Spleen (tissue), 11 donors: ENCODE results near the gene PPIAL4G. TPM values are rescaled to one million over a fixed set of nuclear protein-coding genes. Genes with fewer than 3 reads are reported as not detected.
"Not testable (repeated sequence)": the region's sequence is repeated elsewhere in the genome, so short reads cannot be mapped to it uniquely, and the experiment has no call there.

ENCODE experiments used
- DNase-seq: peaks from one replicate; pipeline ENCODE4 v3.0.0-alpha.2; 2020
- H3K27ac ChIP-seq, 8 donors: fragments of 200-600 bp; sonication (generic) in 7 of 8; 1 replicate in 4 of 8; 2 replicates in 4 of 8; pipeline versions ENCODE4 v1.5.0 to v1.8.0; 2016 to 2021; ENCODE audit warnings: inconsistent platforms in 4 of 8, mild to moderate bottlenecking in 4 of 8, moderate library complexity in 1 of 8
- H3K27me3 ChIP-seq, 7 donors: fragments of 200-600 bp; sonication (generic) in 6 of 7; replicated peaks in 1 of 7; 1 replicate in 4 of 7; 2 replicates in 3 of 7; pipeline versions ENCODE4 v1.5.0 to v1.8.0; 2016 to 2021; ENCODE audit warnings: inconsistent platforms in 3 of 7, mild to moderate bottlenecking in 1 of 7
- H3K36me3 ChIP-seq, 6 donors: fragments of 200-600 bp; sonication (generic) in 5 of 6; 1 replicate in 4 of 6; 2 replicates in 2 of 6; pipeline versions ENCODE4 v1.5.0 to v1.8.0; 2016 to 2021; ENCODE audit warnings: inconsistent platforms in 2 of 6
- H3K4me1 ChIP-seq, 6 donors: fragments of 200-600 bp; sonication (generic) in 5 of 6; 1 replicate in 3 of 6; 2 replicates in 3 of 6; pipeline versions ENCODE4 v1.5.0 to v1.8.0; 2016 to 2021; ENCODE audit warnings: inconsistent platforms in 3 of 6
- H3K4me3 ChIP-seq, 8 donors: fragments of 200-600 bp; sonication (generic) in 7 of 8; 1 replicate in 4 of 8; 2 replicates in 4 of 8; pipeline versions ENCODE4 v1.5.0 to v1.8.0; 2016 to 2021; ENCODE audit warnings: inconsistent platforms in 4 of 8, mild to moderate bottlenecking in 4 of 8, moderate library complexity in 2 of 8
- H3K9me3 ChIP-seq, 8 donors: fragments of 200-600 bp; sonication (generic) in 7 of 8; 1 replicate in 4 of 8; 2 replicates in 4 of 8; pipeline versions ENCODE4 v1.5.0 to v1.8.0; 2016 to 2021; ENCODE audit warnings: inconsistent platforms in 4 of 8
- POLR2A ChIP-seq, 3 donors: fragments of 450-650 bp; IDR thresholded peaks; one replicate each; pipeline ENCODE4 v1.5.1; 2017; ENCODE audit warnings: antibody characterized with exemption in 3 of 3, mild to moderate bottlenecking in 1 of 3
- POLR2AphosphoS5 ChIP-seq, 3 donors: sonication (generic); formaldehyde crosslinking; IDR thresholded peaks; one replicate each; pipeline ENCODE4 v1.5.1; 2017; ENCODE audit warnings: antibody characterized with exemption in 3 of 3
- WGBS, 5 donors: extraction: QIAGEN DNeasy Blood & Tissue Kit in 3 of 5; methylation state at CpG; one replicate each; pipeline versions ENCODE4 v1.1.5 to v1.1.7; 2013 to 2018; 5-methylcytosine and 5-hydroxymethylcytosine counted together
- intact Hi-C: fragments of 100-400 bp; cut with DNase I; formaldehyde crosslinking; loops from one replicate; pipeline ENCODE4 v1.15.0; 2023; ENCODE audit warnings: low total_unique reads
- polyA plus RNA-seq, 3 donors: library from polyadenylated mRNA; stranded (reverse); fragments of 200-250 nt; gene quantifications; one replicate each; pipeline ENCODE4 v1.2.1, GENCODE V29; 2013
- total RNA-seq, 7 donors: library from RNA; depleted of rRNA in 3 of 7; stranded (reverse); fragments of >200 nt in 3 of 7; fragmentation: NEBNext Ultra II Directional in 4 of 7; extraction: Animal tissue kit (Norgen Biotek cat#: 25700) in 4 of 7; gene quantifications; one replicate each; pipeline versions ENCODE4 v1.1.0 to v1.2.1, GENCODE V29; 2016 to 2021
- donor health status: healthy with polysubstance abuse.
- donor health status: DM: no; HTN: no; CAD: no; lungs with moderate emphysema.
- donor health status: DM: no; HTN: no; CAD: no.
- donor health status: Bipolar disorder and iron deficiency.
- donor health status: healthy.
- donor health status: DM: no; HTN: no; CAD: no.
- donor health status: DM: yes; HTN: yes; CAD: no.

Gene PPIAL4G
- total and polyA plus RNA-seq, 10 donors = 0.02 to 1.1 (median 0.58) TPM

GRCh38 chr1:148522561-148523204 lies 39.6 kb upstream of the PPIAL4G start:
- H3K4me1 ChIP-seq, H3K9me3 ChIP-seq, intact Hi-C loops, H3K27me3 ChIP-seq, H3K36me3 ChIP-seq: not testable (repeated sequence)
- peak overlapping the region; percentile 20 to 69 (median 36) for H3K4me3 ChIP-seq
- H3K27ac ChIP-seq = peak overlapping the region in 7 of 8 donors; percentile 73 to 88 (median 82)
- peak; percentile 92 for DNase-seq
- 0 to 1% (median 1%) methylated on average over 25 to 30 of the region's 30 CpGs for WGBS, 5 donors
- TF ChIP-seq POLR2A (IDR thresholded peaks at IDR 0.05) (peak; percentile 96 to 100 (median 98)), POLR2AphosphoS5 (IDR thresholded peaks at IDR 0.05) (peak; percentile 78 to 100 (median 87))

DNA sequence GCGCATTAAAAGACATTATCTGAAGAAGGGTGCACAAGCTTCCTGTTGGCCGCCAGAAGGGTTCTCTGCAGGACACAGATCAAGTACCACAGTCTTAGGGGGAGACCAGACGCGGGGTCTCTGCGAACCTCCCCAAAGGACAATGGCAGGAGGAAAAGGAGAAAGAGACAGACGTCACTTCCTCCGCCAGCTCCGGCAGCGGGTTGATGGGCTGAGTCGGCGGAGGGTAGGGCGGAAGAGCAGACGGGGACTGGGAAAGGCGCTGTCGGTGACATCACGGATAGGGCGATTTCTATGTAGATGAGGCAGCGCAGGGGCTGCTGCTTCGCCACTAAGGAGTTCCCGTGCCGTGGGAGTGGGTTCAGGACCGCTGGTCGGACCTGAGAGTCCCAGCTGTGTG lies 39.0 kb upstream of the PPIAL4G start:
- Histone ChIP-seq H3K4me3 (peak overlapping the region in 4 of 8 donors; percentile 15 to 69 (median 42)), H3K27ac (peak overlapping the region in 7 of 8 donors; percentile 51 to 88 (median 78))
- peak in 2 of 3 donors; percentile 80 to 83 for TF ChIP-seq POLR2AphosphoS5 (IDR thresholded peaks at IDR 0.05)
- WGBS, 5 donors = 0 to 3% (median 1%) methylated on average over 16 to 18 of the region's 23 CpGs
- H3K27me3 ChIP-seq, intact Hi-C loops, H3K4me1 ChIP-seq, H3K9me3 ChIP-seq, H3K36me3 ChIP-seq: not testable (repeated sequence)
- DNase-seq = peak; percentile 95

DNA sequence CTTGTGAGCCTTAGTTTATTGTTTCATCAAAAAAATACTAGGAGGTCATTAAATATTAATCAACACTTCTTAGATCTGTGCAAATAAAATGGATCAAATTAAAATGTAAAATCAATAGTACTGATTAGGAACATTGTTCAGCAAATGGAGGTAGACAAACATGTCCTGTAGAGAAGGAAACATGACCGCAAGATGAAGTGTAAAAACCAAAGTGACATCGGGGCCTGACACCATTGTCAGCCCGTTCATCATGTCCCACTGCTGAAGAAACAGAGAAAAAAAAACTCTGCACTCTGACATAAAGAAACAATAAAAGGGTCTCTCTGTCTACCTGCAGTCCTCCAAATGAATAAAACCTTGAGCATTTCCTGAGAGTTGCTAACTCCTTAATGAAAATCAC lies 31.2 kb upstream of the PPIAL4G start:
- H3K9me3 ChIP-seq, H3K27me3 ChIP-seq, intact Hi-C loops, H3K36me3 ChIP-seq, H3K4me1 ChIP-seq, H3K4me3 ChIP-seq, DNase-seq: not testable (repeated sequence)
- peak overlapping the region in 2 of 8 donors; percentile 43 to 46 for H3K27ac ChIP-seq
- no CpG with 5 or more reads among the region's 3 CpGs for WGBS, 5 donors

DNA sequence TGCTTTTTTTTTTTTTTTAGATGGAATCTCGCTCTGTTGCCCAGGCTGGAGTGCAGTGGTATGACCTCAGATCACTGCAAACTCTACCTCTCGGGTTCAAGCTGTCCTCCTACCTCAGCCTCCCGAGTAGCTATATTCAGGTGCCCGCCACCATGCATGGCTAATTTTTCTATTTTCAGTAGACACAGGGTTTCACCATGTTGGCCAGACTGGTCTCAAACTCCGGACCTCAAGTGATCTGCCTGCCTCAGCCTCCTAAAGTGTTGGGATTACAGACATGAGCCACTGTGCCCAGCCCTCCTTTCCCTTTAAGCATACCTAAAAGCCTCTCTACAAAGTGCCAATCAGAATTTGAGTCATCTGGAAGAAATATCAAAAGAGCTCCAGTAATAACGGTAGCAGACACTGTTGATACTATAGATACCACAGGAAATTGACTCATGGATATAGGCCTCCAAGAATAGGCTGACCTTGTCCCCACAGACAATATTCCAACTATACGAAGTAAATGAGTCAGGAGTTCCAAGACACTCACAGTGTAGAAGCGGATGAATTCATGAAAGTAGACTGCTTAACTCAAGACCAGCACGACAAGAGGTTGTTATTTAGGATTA lies 29.6 kb upstream of the PPIAL4G start:
- H3K4me3 ChIP-seq, H3K4me1 ChIP-seq, intact Hi-C loops, H3K27ac ChIP-seq, H3K36me3 ChIP-seq, DNase-seq, H3K27me3 ChIP-seq, H3K9me3 ChIP-seq: not testable (repeated sequence)
- 71 to 84% (median 76%) methylated on average over 6 to 9 of the region's 9 CpGs for WGBS, 5 donors

GRCh38 chr1:148493933-148494332 lies 10.8 kb upstream of the PPIAL4G start:
- H3K4me3 ChIP-seq, intact Hi-C loops, H3K27me3 ChIP-seq, H3K9me3 ChIP-seq, H3K4me1 ChIP-seq, H3K27ac ChIP-seq, H3K36me3 ChIP-seq, DNase-seq: not testable (repeated sequence)

DNA sequence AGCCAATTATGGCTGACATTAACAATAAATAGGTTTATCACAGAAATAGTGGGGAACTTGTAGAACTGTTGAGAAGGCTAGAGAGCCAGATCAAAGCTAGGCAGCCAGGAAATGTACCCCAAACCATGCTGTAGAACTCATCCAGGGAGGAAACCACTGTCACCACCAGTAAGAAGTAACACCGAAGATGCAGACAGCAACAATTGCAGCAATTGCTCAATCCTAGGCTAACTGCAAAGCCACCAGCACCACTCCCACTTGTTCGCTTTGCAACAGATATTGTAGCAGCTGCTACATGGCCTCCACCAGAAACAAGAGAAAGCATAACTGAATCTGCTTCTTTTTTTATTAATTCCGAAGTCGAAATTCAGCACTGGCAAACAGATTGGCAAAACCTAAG lies 2.0 kb downstream of the PPIAL4G start:
- H3K9me3 ChIP-seq, H3K27me3 ChIP-seq, DNase-seq, H3K4me3 ChIP-seq, H3K36me3 ChIP-seq, H3K4me1 ChIP-seq, H3K27ac ChIP-seq, intact Hi-C loops: not testable (repeated sequence)
- WGBS, 5 donors = 14 to 20% (median 14%) methylated on average over 1 to 2 of the region's 4 CpGs; no CpG with 5 or more reads in 2 of the 5 donors
- peak in 1 of 3 donors; percentile 13 for TF ChIP-seq POLR2AphosphoS5 (IDR thresholded peaks at IDR 0.05)

- H3K36me3 ChIP-seq, H3K9me3 ChIP-seq, intact Hi-C loops, H3K4me1 ChIP-seq, DNase-seq, H3K27me3 ChIP-seq: not testable (repeated sequence)
- 0 to 3% (median 0%) methylated on average over 2 to 12 of the region's 28 CpGs for WGBS, 5 donors
- TF ChIP-seq POLR2AphosphoS5 (IDR thresholded peaks at IDR 0.05) = peak in 1 of 3 donors; percentile 42
- Histone ChIP-seq H3K4me3 (peak overlapping the region in 7 of 8 donors; percentile 53 to 75 (median 65)), H3K27ac (peak overlapping the region in 5 of 8 donors; percentile 90 to 96 (median 93))
Observed at GRCh38 chr1:148459694-148460093, 23.4 kb downstream of the PPIAL4G start.
